Mesenchymal stem cell (in vitro differentiated cells and primary cell): ENCODE results near the gene TOE1.
"Not testable (repeated sequence)": the region's sequence is repeated elsewhere in the genome, so short reads cannot be mapped to it uniquely, and the experiment has no call there.

Source experiments
- DNase-seq: peaks from one replicate; pipeline ENCODE4 v3.0.0-alpha.2; 2013
- H2AFZ ChIP-seq: one replicate; pipeline ENCODE4 v1.6.1; 2013; ENCODE audit warnings: low read depth, mild to moderate bottlenecking, control low read depth, inconsistent platforms, low read length, moderate library complexity
- H2AK5ac ChIP-seq: 2 replicates; pipeline ENCODE4 v1.6.1; 2013; ENCODE audit warnings: low read length, moderate library complexity, mild to moderate bottlenecking, inconsistent platforms; ENCODE audit not compliant: severe bottlenecking
- H2BK120ac ChIP-seq: one replicate; pipeline ENCODE4 v1.6.1; 2013; ENCODE audit warnings: low read depth, mild to moderate bottlenecking, inconsistent platforms, low read length, moderate library complexity
- H2BK12ac ChIP-seq, 2 experiments: one replicate each; pipeline ENCODE4 v1.6.1; 2013; ENCODE audit warnings: inconsistent platforms in 2 of 2, low read length in 2 of 2, mild to moderate bottlenecking in 2 of 2, moderate library complexity in 2 of 2, control low read depth in 1 of 2
- H2BK15ac ChIP-seq: one replicate; pipeline ENCODE4 v1.6.1; 2013; ENCODE audit warnings: mild to moderate bottlenecking, low read depth, inconsistent platforms; ENCODE audit not compliant: poor library complexity, severe bottlenecking
- H2BK5ac ChIP-seq: 2 replicates; pipeline ENCODE4 v1.6.1; 2013; ENCODE audit warnings: low read depth, mild to moderate bottlenecking, low read length, control low read depth, inconsistent platforms; ENCODE audit not compliant: poor library complexity, severe bottlenecking
- H3K14ac ChIP-seq, 2 experiments: one replicate each; pipeline ENCODE4 v1.6.1; 2013; ENCODE audit warnings: inconsistent platforms in 2 of 2, low read length in 2 of 2, control low read depth in 1 of 2, mild to moderate bottlenecking in 1 of 2, moderate library complexity in 1 of 2
- H3K18ac ChIP-seq, 2 experiments: one replicate each; pipeline ENCODE4 v1.6.1; 2013; ENCODE audit warnings: inconsistent platforms in 2 of 2, low read length in 2 of 2, control low read depth in 1 of 2, low read depth in 1 of 2, mild to moderate bottlenecking in 1 of 2
- H3K23ac ChIP-seq, 2 experiments: one replicate each; pipeline ENCODE4 v1.6.1; 2013; ENCODE audit warnings: inconsistent platforms in 2 of 2, low read length in 2 of 2, mild to moderate bottlenecking in 2 of 2, moderate library complexity in 2 of 2, control low read depth in 1 of 2
- H3K27ac ChIP-seq: 2 replicates; pipeline ENCODE4 v1.5.1; 2013; ENCODE audit warnings: mild to moderate bottlenecking, moderate library complexity, low read length, control low read depth, inconsistent platforms; ENCODE audit not compliant: poor library complexity, severe bottlenecking
- H3K27me3 ChIP-seq, 2 experiments: 2 replicates each; pipeline versions ENCODE4 v1.6.1 to v1.7.0; 2013; ENCODE audit warnings: low read length in 2 of 2, mild to moderate bottlenecking in 2 of 2, moderate library complexity in 2 of 2, control low read depth in 1 of 2, inconsistent platforms in 1 of 2; ENCODE audit not compliant: control insufficient read depth in 1 of 2, insufficient read depth in 1 of 2
- H3K36me3 ChIP-seq, 2 experiments: 2 replicates each; pipeline versions ENCODE4 v1.6.1 to v1.7.0; 2013; ENCODE audit warnings: low read length in 2 of 2, control low read depth in 1 of 2, inconsistent platforms in 1 of 2, low read depth in 1 of 2, mild to moderate bottlenecking in 1 of 2; ENCODE audit not compliant: insufficient read depth in 2 of 2, control insufficient read depth in 1 of 2
- H3K4ac ChIP-seq, 2 experiments: one replicate each; pipeline ENCODE4 v1.6.1; 2013; ENCODE audit warnings: inconsistent platforms in 2 of 2, low read length in 2 of 2, mild to moderate bottlenecking in 2 of 2, moderate library complexity in 2 of 2, control low read depth in 1 of 2, low read depth in 1 of 2
- H3K4me1 ChIP-seq: 2 replicates; pipeline ENCODE4 v1.6.1; 2013; ENCODE audit warnings: low read depth, low read length, control low read depth; ENCODE audit not compliant: control insufficient read depth, insufficient read depth
- H3K4me2 ChIP-seq: 2 replicates; pipeline ENCODE4 v1.6.1; 2013; ENCODE audit warnings: low read length, mild to moderate bottlenecking, inconsistent platforms; ENCODE audit not compliant: poor library complexity, severe bottlenecking
- H3K4me3 ChIP-seq, 2 experiments: 2 replicates each; pipeline versions ENCODE4 v1.5.1 to v1.7.0; 2013; ENCODE audit warnings: low read length in 2 of 2, mild to moderate bottlenecking in 2 of 2, control low read depth in 1 of 2, low read depth in 1 of 2; ENCODE audit not compliant: insufficient read depth in 1 of 2
- H3K79me1 ChIP-seq: replicated peaks from 2 replicates; pipeline ENCODE4 v1.6.1; 2013; ENCODE audit warnings: mild to moderate bottlenecking, control low read depth, low read length, inconsistent platforms; ENCODE audit not compliant: poor library complexity, severe bottlenecking
- H3K9ac ChIP-seq: 2 replicates; pipeline ENCODE4 v1.7.0; 2013; ENCODE audit warnings: mild to moderate bottlenecking, low read length, moderate library complexity
- H3K9me3 ChIP-seq: 2 replicates; pipeline ENCODE4 v1.7.0; 2013; ENCODE audit warnings: mild to moderate bottlenecking, low read length; ENCODE audit not compliant: control insufficient read depth
- H4K8ac ChIP-seq: one replicate; pipeline ENCODE4 v1.6.1; 2013; ENCODE audit warnings: inconsistent platforms, mild to moderate bottlenecking, low read length, moderate library complexity
- H4K91ac ChIP-seq: one replicate; pipeline ENCODE4 v1.6.1; 2013; ENCODE audit warnings: mild to moderate bottlenecking, low read length, inconsistent platforms
- WGBS: methylation state at CpG from one replicate; pipeline ENCODE4 v1.1.7; 2013; ENCODE audit warnings: mixed read lengths; 5-methylcytosine and 5-hydroxymethylcytosine counted together

Gene TOE1

DNA sequence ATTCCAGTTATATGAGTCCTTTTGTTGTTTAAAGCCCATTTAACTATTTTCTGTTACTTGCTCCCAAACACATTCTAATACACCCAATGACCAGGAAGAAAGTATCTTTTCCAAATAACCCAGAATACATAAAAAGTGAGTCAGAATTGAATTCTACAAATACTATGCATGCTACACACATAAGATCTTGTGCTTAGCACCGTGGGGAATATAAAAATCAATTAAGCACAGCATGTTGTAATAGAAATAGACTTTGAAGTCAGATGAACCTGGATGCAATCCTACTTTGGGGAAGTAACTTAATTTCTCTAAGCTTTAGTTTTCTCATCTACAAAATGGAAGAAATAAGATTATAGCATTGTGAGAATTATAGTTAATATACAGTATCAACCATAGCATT lies 40.8 kb downstream of the TOE1 start:
- Histone ChIP-seq H2BK15ac (no peak overlapping the region), H3K4me3 (no peak overlapping the region), H3K9ac (no peak overlapping the region), H2AK5ac (no peak overlapping the region), H3K23ac (no peak overlapping the region), H2AFZ (no peak overlapping the region), H2BK5ac (no peak overlapping the region), H2BK120ac (no peak overlapping the region), H2BK12ac (no peak overlapping the region), H4K91ac (no peak overlapping the region), H3K18ac (no peak overlapping the region), H3K4me1 (no peaks in the 10 kb centered on the region), H3K4me2 (no peak overlapping the region), H3K27me3 (no peaks in the 10 kb centered on the region), H3K36me3 (no peaks in the 10 kb centered on the region), H3K4ac (no peak overlapping the region), H3K79me1 (no peaks in the 10 kb centered on the region), H3K9me3 (no peaks in the 10 kb centered on the region), H3K27ac (no peak overlapping the region), H3K14ac (no peak overlapping the region), H4K8ac (no peak overlapping the region)
- no CpG with 5 or more reads among the region's 1 CpG for WGBS
- no peak for DNase-seq

- H3K4ac ChIP-seq = no peak overlapping the region
- H3K18ac ChIP-seq = no peak overlapping the region
- no peak overlapping the region for H2AFZ ChIP-seq
- H2BK120ac ChIP-seq = no peak overlapping the region
- H4K8ac ChIP-seq = no peak overlapping the region
- no peak overlapping the region for H3K27ac ChIP-seq
- no peak overlapping the region for H3K9ac ChIP-seq
- H3K23ac ChIP-seq = no peak overlapping the region
- no peak overlapping the region for H3K14ac ChIP-seq
- no peak for DNase-seq
- H3K4me3 ChIP-seq = no peak overlapping the region
- no peaks in the 10 kb centered on the region for H3K4me1 ChIP-seq
- H2AK5ac ChIP-seq = no peak overlapping the region
- H3K9me3 ChIP-seq = no peaks in the 10 kb centered on the region
- no peaks in the 10 kb centered on the region for H3K27me3 ChIP-seq
- 92% methylated on average over 2 of the region's 2 CpGs for WGBS
- H2BK5ac ChIP-seq = no peak overlapping the region
- no peaks in the 10 kb centered on the region for H3K36me3 ChIP-seq
- no peak overlapping the region for H3K4me2 ChIP-seq
- no peak overlapping the region for H2BK15ac ChIP-seq
- no peaks in the 10 kb centered on the region for H3K79me1 ChIP-seq
- no peak overlapping the region for H4K91ac ChIP-seq
- no peak overlapping the region for H2BK12ac ChIP-seq
These were observed 41.3 kb downstream of the TOE1 start for GRCh38 chr1:45381243-45381642.

DNA sequence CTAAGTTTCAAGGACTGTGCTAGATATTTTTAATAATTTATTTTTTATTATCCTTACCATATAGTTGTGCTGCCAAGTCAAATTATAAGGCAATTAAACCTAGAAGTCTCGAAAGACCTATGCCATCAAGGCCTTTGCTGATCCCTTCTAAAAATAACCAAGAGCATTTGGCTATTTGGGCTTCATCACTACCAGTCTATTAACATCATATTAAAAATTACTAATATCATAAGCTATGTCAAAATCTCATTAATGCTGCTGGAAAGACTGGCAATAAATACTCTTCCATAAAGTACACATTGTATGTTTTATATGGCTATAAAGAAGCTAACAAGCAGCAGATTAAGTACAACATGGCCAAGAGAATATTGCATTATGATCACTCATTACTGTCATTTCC lies 43.2 kb downstream of the TOE1 start:
- Histone ChIP-seq H2AK5ac (no peak overlapping the region), H3K27me3 (no peaks in the 10 kb centered on the region), H3K4me3 (no peak overlapping the region), H2AFZ (no peak overlapping the region), H2BK5ac (no peak overlapping the region), H2BK15ac (no peak overlapping the region), H2BK12ac (no peak overlapping the region), H4K8ac (no peak overlapping the region), H3K36me3 (no peaks in the 10 kb centered on the region), H3K27ac (no peak overlapping the region), H3K9ac (no peak overlapping the region), H3K4ac (no peak overlapping the region), H3K79me1 (no peaks in the 10 kb centered on the region), H3K18ac (no peak overlapping the region), H3K4me2 (no peak overlapping the region), H3K9me3 (no peaks in the 10 kb centered on the region), H2BK120ac (no peak overlapping the region), H3K14ac (no peak overlapping the region), H3K23ac (no peak overlapping the region), H3K4me1 (no peaks in the 10 kb centered on the region), H4K91ac (no peak overlapping the region)
- no peak for DNase-seq
- 89% methylated on average over 1 of the region's 1 CpG for WGBS

- 67% methylated on average over 1 of the region's 4 CpGs for WGBS
- not testable (repeated sequence) for H2BK12ac ChIP-seq, H3K18ac ChIP-seq
These were observed 44.2 kb downstream of the TOE1 start for GRCh38 chr1:45384213-45384612.

More at GRCh38 chr1:45384213-45384612, 44.2 kb downstream of the TOE1 start:
- H3K36me3 ChIP-seq, H2BK120ac ChIP-seq, H2AK5ac ChIP-seq, H3K79me1 ChIP-seq, H3K4ac ChIP-seq, H3K4me2 ChIP-seq, H3K4me1 ChIP-seq, H4K8ac ChIP-seq, H2BK15ac ChIP-seq, DNase-seq, H4K91ac ChIP-seq, H3K9me3 ChIP-seq, H3K14ac ChIP-seq, H2BK5ac ChIP-seq, H3K4me3 ChIP-seq, H3K23ac ChIP-seq, H3K27me3 ChIP-seq, H3K9ac ChIP-seq, H3K27ac ChIP-seq, H2AFZ ChIP-seq: not testable (repeated sequence)
